Measurements from ENCODE around the gene TAGLN2.

Gene TAGLN2

DNA sequence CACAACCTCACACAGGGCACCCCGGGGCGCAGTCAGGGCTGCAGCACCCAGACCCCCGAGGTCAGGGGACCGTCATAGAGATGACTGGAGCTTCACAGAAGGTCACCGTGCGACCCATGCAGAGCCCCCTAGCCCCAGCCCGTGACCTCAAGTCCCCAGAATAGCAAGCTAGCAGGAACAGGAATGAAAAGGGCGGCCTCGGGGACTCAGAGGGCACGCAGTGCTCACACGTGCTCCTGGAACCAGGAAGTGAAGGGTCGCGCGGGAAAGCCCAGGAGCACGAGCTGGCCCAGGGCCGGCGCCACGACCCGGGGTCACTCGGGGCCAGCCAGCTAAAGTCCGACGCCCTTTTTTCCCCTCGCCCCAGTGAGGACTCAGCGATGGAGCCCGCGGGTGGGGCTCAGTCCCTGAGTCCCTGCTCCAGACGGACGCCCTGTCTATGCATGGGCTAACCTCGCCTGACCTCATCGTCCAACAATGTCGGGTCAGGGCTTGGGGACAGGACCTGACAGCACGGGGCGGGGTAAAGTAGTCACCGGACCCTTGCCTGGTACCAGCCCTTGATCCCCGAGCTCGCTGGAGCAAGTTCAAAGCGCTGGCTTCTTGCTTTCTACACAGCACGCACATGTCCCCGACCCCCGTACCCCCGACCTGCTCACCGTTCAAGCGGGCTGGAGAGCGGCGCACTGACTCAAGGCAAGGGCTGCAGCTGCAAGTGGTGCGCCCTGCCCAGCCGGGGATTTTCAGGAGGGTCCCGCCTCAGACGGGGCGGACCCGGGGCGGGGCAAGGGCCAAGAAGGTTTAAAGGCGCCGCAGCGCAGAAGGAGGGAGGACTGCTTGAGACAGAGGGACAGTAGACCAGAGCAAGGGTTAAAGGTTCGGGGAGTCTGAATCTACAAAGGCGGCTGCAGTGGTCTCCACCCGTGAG, at the start of gene TAGLN2:
TAGLN2 (minus strand) TSS at position 717 of the 928 bp plus-strand sequence. CDS start 4,998 bp downstream, outside the sequence.
- in situ Hi-C loops (cut with HindIII; ENCODE audit: low sequenced_read_pairs), result no loop called here

GRCh38 chr1:159974350-159974965, 49.2 kb upstream of the TAGLN2 start:
- in situ Hi-C loops (cut with HindIII; ENCODE audit: low sequenced_read_pairs), result no loop called here

- in situ Hi-C loops (cut with HindIII; ENCODE audit: low sequenced_read_pairs), result no loop called here
Observed at GRCh38 chr1:159973350-159973940, 48.1 kb upstream of the TAGLN2 start.

DNA sequence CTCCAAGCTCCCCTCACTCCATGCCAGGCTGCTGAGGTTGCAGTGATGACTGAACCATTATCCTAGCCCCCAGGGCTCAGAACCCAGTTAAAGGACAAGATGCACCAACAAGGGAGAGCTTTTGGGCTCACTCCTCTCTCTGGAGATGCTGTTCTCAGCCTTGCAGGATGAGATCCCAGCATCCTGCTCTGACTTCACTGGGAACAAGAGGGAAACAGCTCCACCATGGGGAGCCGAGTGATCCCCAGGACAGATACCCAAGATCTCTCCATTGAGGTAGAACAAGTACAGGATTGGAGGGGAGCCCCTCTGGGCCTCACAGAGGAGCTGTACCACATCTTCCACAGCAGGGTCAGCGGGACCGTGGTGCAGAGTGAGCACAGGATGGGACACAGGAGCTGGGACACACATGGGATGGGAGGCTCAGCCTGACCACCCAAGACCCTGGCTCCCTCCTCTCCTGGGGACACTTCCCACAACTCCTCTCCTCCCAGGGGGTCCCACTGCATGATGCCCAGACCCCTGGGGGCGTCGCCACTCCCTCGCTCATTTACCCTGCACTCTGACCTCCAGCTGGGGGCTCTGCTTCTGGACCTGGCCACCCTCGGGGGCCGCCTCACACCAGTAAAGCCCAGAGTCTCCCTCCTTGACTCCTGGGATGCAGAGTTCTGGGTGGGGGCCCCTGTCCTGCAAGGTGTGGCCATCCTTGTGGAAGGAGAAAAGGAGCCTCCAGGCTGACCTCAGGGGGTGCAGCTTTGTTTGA, 47.3 kb upstream of the TAGLN2 start:
- in situ Hi-C loops (cut with HindIII; ENCODE audit: low sequenced_read_pairs), result no loop called here

DNA sequence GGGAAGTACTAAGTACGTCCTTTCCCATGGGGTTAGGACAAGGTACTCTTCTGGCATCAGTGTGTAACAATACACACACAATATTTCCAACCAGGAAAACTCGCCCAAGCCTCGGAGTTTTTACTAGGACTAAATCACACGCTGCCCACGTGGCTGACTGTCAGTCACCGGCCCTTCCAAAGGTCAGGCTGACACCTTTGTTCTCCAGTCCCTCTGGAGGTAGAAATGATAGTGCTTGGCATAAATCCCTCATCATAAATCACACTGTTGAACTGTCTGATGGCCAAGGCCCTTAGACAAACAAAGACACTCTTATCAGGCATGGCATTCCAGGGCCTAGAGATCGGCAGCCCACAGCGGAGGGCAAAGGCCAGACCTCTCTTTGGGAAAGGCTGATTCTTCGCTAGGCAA, 45.6 kb upstream of the TAGLN2 start:
- in situ Hi-C loops (cut with HindIII; ENCODE audit: low sequenced_read_pairs), result no loop called here

- in situ Hi-C loops (cut with HindIII; ENCODE audit: low sequenced_read_pairs), result no loop called here
Observed at GRCh38 chr1:159968901-159969300, 43.6 kb upstream of the TAGLN2 start.

DNA sequence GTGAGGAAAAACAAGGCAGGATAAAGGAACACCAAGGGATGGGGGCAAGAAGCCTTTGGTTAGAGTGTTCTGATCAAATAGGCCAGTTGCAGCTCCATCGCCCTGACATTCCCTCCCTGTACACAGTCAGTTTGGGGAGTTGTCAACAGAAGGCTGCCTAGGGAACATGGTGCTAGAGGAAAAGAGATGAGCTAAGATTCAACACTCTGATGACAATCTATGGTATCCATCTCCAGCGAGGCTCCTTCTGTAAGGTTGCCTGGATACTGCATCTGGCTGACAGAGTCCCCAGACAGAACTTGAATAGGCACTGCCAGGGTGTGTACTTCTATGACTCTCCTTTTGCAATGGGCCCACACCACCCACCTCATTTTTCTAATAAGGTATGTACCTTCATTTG, 40.0 kb upstream of the TAGLN2 start:
- in situ Hi-C loops (cut with HindIII; ENCODE audit: low sequenced_read_pairs), result no loop called here

GRCh38 chr1:159964144-159964543, 38.8 kb upstream of the TAGLN2 start:
- in situ Hi-C loops (cut with HindIII; ENCODE audit: low sequenced_read_pairs), result no loop called here

GRCh38 chr1:159962176-159962575, 36.9 kb upstream of the TAGLN2 start:
- in situ Hi-C loops (cut with HindIII; ENCODE audit: low sequenced_read_pairs), result no loop called here

- in situ Hi-C loops (cut with HindIII; ENCODE audit: low sequenced_read_pairs), result no loop called here
Observed at GRCh38 chr1:159961636-159962035, 36.3 kb upstream of the TAGLN2 start.

- in situ Hi-C loops (cut with HindIII; ENCODE audit: low sequenced_read_pairs), result no loop called here
Observed at GRCh38 chr1:159960721-159961381, 35.5 kb upstream of the TAGLN2 start.

DNA sequence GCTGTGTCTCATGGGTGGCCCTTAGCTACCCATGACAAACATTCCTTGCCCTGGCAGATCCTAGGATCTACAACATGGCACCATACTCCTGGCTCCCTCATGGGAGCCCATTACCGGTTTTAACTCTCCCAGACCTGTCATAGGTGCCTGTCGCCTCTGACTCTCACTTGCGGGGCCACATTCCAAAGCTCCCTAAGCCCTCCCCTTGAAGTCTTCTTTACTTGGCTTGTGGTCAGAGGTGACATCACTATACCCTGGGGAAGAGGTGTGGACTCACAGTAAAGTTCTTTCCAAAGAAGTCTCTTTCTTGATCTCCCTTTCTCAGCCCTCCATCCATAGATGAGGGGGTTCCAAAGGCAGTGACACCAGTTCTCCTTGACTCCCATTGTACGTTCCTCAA, 34.1 kb upstream of the TAGLN2 start:
- in situ Hi-C loops (cut with HindIII; ENCODE audit: low sequenced_read_pairs), result no loop called here

GRCh38 chr1:159958719-159959380, 33.5 kb upstream of the TAGLN2 start:
- in situ Hi-C loops (cut with HindIII; ENCODE audit: low sequenced_read_pairs), result no loop called here

- in situ Hi-C loops (cut with HindIII; ENCODE audit: low sequenced_read_pairs), result no loop called here
Observed at GRCh38 chr1:159957824-159958268, 32.5 kb upstream of the TAGLN2 start.

- in situ Hi-C loops (cut with HindIII; ENCODE audit: low sequenced_read_pairs), result no loop called here
Observed at GRCh38 chr1:159955456-159955855, 30.1 kb upstream of the TAGLN2 start.

GRCh38 chr1:159953536-159954515, 28.5 kb upstream of the TAGLN2 start, which contains the start of gene SLAMF9:
SLAMF9 (minus strand) TSS chr1:159954237; CDS start chr1:159954137, 100 bp downstream.
- in situ Hi-C loops (cut with HindIII; ENCODE audit: low sequenced_read_pairs), result no loop called here

DNA sequence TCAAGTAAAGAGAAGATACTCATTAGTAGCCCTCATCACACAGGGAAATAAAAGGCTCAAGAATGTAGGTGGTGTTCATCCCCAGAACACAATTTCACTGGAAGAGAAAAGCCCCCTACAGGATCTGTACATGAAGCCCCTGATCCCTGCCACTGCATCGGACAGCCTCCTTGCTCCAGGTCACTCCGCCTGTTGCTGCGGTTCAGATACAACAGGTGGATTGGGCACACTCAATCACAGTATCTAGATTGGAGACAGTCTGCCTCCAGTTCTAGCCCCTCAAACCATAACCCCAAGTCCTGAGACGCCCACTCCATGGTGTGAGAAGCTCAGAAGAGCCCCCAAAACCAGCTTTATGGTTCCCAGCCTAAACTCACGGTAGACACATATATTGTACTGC, 27.6 kb upstream of the TAGLN2 start:
- in situ Hi-C loops (cut with HindIII; ENCODE audit: low sequenced_read_pairs), result no loop called here

- in situ Hi-C loops (cut with HindIII; ENCODE audit: low sequenced_read_pairs), result no loop called here
Observed at GRCh38 chr1:159951551-159951950, 26.2 kb upstream of the TAGLN2 start.

GRCh38 chr1:159951016-159951415, 25.7 kb upstream of the TAGLN2 start:
- in situ Hi-C loops (cut with HindIII; ENCODE audit: low sequenced_read_pairs), result no loop called here

Measured in DLD1 (cell line).